PC-3 (cell line): ENCODE measurements around the gene NAT9.

Source experiments
- CTCF ChIP-seq: fragments of 300-600 bp; sonication (generic); conservative IDR thresholded peaks from 2 replicates; pipeline ENCODE4 v1.5.1; 2017; ENCODE audit warnings: antibody characterized with exemption, low read depth, mild to moderate bottlenecking, low read length
- EZH2 ChIP-seq: fragments of 300-600 bp; sonication (generic); IDR thresholded peaks from one replicate; pipeline ENCODE4 v1.6.1; 2017; ENCODE audit warnings: antibody characterized with exemption, mild to moderate bottlenecking, low read length; ENCODE audit not compliant: unreplicated experiment

GRCh38 chr17:74776044-74776962 is at the start of gene NAT9:
- no peak for TF ChIP-seq CTCF
- TF ChIP-seq EZH2, result no peak
